Measurements from ENCODE around the gene ABHD5.

Gene ABHD5

DNA sequence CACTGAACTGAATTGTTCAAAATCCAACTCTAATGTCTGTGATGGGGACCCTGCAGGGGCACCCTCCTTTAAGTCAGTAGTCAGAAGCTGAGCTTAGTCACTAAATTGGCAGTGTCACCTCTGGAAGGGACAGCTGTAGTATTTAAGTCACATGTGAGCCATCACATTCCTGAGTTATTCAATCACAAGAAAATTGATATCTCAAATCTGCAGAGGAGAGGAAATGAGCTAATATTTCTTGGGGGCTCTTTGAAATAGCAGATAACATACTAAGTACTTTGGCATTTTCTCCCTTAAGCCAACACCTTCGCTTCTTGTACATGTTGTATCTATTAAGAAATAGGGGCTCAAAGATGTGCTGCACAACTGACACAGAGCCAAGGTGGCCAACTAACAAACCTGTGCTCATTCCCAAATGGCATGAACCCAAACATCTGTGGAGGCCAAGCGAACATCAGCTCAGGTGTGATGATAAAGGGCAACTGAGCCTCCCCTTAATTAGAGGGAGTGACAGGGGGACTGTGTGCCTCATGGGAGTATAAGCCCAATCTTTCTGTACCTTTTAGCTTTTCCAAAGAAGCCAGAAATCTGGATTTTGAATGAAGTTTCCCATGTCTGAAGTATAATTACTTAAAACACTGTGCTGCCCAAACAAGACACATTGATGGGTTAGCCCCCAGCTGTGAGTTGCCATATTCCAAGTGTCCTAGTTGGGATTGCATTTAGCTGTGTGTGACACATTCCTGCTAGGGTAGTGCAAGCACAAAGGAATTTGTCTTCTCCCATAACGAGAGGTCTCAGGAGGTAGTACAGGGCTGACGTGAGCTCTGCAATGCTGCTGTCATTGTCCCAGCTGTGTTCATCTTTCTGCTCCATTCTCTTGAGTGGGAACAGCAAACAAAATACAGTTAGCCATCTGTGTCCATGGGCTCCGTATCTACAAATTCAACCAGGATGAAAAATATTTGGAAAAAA is 63.3 kb downstream of the ABHD5 start:
- Mint-ChIP-seq H3K4me3 (no peak overlapping the region), H3K36me3 (no peaks in the 10 kb centered on the region), H3K4me1 (peaks cover 4% of the 10 kb centered on the region), H3K27ac (no peak overlapping the region), H3K27me3 (peaks cover 29% of the 10 kb centered on the region), H3K9me3 (no peaks in the 10 kb centered on the region)
- no peak for ATAC-seq

DNA sequence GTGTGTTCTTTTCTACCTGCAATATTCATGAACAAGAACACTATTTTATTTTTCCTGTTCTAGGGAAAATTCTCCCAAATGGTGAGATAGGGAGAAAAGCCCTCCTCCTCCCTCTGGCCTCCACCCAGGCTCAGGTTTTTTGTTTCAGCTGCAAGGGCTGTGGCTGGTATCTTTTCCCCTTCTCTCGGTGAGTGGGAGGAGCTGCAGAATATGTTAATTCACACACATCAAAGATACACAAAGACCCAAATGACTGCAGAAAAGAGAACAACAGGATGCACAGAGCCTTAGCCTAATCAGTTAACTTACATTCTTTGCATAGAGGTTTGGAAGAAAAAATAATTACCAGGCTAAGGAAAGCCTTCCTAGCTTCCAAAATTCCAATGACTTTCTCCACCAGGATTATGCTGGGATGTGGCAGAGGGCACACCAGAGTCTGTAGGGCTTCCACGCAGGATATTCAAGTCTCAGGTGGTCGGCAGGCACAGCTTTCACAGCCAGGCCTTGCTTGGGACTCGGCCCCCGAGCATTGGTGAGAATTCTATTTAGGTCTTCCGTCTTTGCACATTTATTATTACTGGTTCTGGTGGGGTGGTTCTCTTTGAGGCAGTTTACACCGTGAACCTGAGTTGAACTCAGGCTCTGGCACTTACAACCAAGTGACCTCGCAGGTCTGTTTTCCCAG is 64.9 kb downstream of the ABHD5 start:
- H3K4me1 Mint-ChIP-seq: peaks cover 4% of the 10 kb centered on the region
- no peaks in the 10 kb centered on the region for H3K9me3 Mint-ChIP-seq
- H3K4me3 Mint-ChIP-seq: no peak overlapping the region
- H3K27me3 Mint-ChIP-seq: peaks cover 28% of the 10 kb centered on the region
- no peak for ATAC-seq
- H3K36me3 Mint-ChIP-seq: no peaks in the 10 kb centered on the region
- no peak overlapping the region for H3K27ac Mint-ChIP-seq

DNA sequence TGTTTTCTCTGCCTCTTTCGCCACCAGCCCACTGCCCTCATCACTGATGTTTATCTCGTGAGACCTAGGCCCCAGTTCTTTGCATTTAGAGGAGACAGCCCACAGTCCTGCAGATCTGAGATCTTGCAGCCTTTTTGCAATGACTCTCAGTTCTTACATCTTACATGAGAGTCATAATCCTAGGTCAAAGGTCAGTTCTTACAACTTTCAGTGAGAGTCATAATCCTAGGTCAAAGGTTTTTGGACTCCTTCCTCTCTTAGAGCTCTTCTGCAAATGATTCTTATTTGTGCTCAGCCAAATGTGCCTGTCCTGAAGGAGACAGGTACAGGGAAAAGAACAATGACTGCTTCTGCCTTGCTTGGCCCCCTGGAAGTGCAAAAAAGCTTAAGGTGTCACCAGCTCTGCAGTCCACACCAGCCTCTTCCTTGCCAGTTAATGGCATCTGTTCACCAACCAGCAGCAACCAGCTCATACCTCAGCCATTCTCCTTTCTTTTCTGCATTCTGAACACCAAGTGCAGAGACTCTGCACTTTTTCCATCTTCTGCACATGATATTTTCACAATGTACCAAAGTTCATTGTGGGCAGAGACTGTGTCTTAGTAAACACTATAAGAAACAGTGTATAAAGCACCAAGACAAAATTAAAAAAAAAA is 67.1 kb downstream of the ABHD5 start:
- Mint-ChIP-seq H3K4me3 (no peak overlapping the region), H3K9me3 (no peaks in the 10 kb centered on the region), H3K27me3 (peaks cover 8% of the 10 kb centered on the region), H3K27ac (no peak overlapping the region), H3K4me1 (peaks cover 4% of the 10 kb centered on the region), H3K36me3 (no peaks in the 10 kb centered on the region)
- ATAC-seq: no peak

DNA sequence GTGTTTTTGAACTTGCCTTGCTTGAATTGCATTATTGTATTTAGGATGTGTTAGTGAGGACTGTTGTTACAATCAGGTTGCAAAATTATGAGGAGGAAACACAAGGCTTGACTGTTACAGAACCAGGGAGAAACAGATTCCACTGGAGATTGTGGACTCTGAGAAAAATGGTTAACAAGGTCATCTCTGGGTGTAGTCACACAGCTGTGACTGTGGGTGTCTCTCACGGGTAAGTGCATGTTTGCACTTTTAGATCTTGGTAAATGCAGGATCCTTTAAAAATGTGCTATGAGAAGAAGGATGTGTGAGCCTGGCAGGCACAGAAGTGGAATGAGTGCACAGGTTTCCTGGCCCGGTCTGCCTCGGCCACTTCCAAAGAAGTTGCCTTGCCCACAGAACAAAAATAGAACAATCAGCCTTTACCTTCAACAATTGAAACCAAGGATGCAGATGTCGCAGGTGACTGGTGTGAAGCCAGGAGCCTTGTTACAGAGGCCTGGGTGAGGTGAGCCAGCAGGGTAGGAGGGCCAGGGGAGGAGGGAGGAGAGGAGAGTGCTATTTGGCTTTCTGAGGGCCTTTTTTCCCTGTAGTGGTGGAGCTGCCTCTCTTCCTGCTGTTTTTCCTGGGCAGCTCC is 68.0 kb downstream of the ABHD5 start:
- no peak overlapping the region for H3K27ac Mint-ChIP-seq

DNA sequence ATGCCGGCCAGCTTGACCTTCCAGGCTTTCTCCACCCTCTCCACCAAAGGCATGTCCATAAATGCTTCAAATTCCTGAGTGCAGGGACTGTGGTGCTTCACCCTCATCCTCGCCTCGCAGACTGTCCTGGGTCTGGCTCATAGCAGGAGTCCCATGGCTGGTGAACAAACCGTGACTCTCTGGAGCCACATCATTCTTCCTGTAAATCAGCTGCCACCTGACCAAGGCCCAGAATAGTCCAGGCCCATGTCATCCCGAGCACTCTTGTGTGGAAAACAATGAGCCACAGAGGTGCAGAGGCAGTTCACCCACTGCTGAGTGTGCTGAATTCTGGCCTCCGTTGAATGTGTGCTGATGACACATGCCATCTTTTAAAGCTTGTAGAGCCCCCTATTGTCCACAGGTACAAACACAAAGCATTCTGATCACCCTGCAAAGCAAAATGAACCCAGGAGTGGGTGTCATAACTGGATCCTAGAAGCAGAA is 68.6 kb downstream of the ABHD5 start:
- Mint-ChIP-seq H3K36me3 (no peaks in the 10 kb centered on the region), H3K27me3 (peaks cover 8% of the 10 kb centered on the region), H3K9me3 (no peaks in the 10 kb centered on the region), H3K27ac (no peak overlapping the region), H3K4me1 (peaks cover 4% of the 10 kb centered on the region), H3K4me3 (no peak overlapping the region)
- ATAC-seq: no peak

More for the DNA sequence above, 68.0 kb downstream of the ABHD5 start:
- no peak for ATAC-seq
- H3K4me3 Mint-ChIP-seq: no peak overlapping the region
- no peaks in the 10 kb centered on the region for H3K9me3 Mint-ChIP-seq
- no peaks in the 10 kb centered on the region for H3K36me3 Mint-ChIP-seq
- peaks cover 8% of the 10 kb centered on the region for H3K27me3 Mint-ChIP-seq
- H3K4me1 Mint-ChIP-seq: peaks cover 4% of the 10 kb centered on the region

DNA sequence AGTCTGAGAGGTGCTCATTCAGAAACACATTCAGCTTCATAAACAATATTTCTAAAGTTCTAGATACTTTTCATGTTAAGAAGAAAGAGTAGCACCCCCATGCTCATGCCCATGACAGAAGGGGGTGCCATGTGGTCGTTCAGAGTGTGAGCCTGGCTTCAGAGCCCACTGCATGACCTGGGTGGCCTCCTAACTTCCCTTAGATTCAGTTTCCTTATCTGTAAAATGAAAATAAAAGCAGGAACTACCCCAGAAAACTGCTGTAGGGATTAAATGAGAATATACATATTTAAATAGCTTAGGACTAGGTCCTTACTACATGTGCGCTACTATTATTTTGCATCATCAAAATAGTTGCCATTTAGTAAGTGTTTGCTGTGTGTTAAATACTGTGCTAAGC is 69.2 kb downstream of the ABHD5 start:
- Mint-ChIP-seq H3K27ac (no peak overlapping the region), H3K9me3 (no peaks in the 10 kb centered on the region), H3K4me3 (no peak overlapping the region), H3K4me1 (peaks cover 4% of the 10 kb centered on the region), H3K27me3 (peaks cover 8% of the 10 kb centered on the region), H3K36me3 (no peaks in the 10 kb centered on the region)
- ATAC-seq: no peak

DNA sequence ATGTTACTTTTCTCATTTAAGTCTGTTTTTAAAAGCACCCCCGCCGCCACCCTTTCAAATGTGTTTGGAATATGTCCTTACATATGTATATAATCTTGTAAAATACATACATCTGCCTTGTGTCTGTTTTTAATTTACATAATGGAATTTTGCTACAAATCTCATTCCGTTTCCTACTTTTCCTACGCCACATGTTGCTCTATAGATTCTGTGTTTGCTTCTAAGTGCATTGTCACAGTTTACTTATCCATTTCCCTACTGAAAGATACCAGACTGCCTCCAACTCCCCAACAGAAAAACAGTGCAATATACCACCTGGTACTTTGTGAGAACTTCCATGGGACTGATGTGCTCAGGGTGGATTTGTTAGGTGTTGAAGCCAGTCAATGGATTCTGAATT is 70.2 kb downstream of the ABHD5 start:
- no peak for ATAC-seq
- Mint-ChIP-seq H3K4me3 (no peak overlapping the region), H3K36me3 (no peaks in the 10 kb centered on the region), H3K4me1 (peaks cover 4% of the 10 kb centered on the region), H3K9me3 (no peaks in the 10 kb centered on the region), H3K27ac (no peak overlapping the region), H3K27me3 (peaks cover 8% of the 10 kb centered on the region)

DNA sequence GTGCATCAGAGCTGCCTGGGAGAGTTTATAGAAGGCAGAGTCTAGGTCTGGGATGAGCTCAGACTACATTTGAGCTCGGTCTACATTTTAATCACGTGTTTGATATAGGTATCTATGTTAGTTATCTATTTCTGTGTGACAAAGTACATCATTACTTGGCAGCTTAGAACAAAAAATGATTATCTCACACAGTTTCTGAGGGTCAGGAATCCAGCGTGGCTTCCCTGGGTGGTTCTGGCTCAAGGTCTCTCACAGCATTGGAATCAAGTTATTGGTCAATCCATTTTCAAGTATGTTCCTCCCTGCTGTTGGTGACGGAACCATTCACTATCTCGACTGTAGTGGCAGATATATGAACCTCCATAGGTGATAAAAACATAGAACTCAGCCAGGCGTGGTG is 71.7 kb downstream of the ABHD5 start:
- Mint-ChIP-seq H3K9me3 (no peaks in the 10 kb centered on the region), H3K36me3 (no peaks in the 10 kb centered on the region), H3K27ac (no peak overlapping the region), H3K4me3 (no peak overlapping the region), H3K27me3 (peaks cover 12% of the 10 kb centered on the region), H3K4me1 (peaks cover 3% of the 10 kb centered on the region)
- ATAC-seq: no peak

DNA sequence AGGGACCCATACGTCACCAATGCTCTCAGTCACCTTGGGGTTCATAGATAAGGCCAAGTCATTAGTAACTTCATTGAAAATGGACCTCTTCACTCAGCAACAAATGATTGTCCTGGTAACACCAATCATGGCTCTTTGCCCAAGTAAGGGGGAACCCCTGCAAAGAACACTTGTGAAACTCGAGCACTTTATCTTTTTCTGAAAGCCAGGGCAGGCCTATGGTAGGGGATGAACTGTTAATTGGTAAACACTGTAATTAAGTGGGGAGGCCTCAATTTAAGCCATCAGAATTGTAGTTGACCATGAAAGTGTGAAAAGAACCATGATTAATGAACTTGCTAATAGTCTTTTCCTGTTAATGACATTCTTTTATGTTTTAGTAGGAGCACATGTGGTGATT is 73.3 kb downstream of the ABHD5 start:
- Mint-ChIP-seq H3K36me3 (no peaks in the 10 kb centered on the region), H3K9me3 (no peaks in the 10 kb centered on the region), H3K4me1 (peaks cover 1% of the 10 kb centered on the region), H3K27me3 (peaks cover 22% of the 10 kb centered on the region), H3K4me3 (no peak overlapping the region), H3K27ac (no peak overlapping the region)
- no peak for ATAC-seq

DNA sequence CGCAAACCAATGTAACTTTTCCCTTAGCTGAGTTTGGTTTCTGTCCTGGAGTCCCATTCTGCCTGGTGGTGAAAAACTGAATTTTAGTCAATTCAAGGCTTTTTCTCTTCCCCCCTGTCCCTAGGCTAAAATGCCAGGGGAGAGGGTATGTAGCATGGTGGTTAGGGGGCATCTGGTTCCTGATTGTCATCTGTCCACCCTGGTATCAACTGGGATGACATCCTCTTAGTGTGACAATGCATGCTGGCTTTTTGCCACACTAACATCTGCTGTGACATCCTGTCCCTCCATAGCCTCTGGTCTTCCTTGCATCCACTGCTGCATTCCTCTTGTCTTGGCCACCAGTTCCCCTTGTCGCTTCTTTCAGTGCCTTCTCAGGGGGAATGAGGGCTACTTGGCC is 73.7 kb downstream of the ABHD5 start:
- no peak overlapping the region for H3K4me3 Mint-ChIP-seq
- no peak overlapping the region for H3K27ac Mint-ChIP-seq
- H3K27me3 Mint-ChIP-seq: peaks cover 27% of the 10 kb centered on the region
- H3K4me1 Mint-ChIP-seq: peaks cover 5% of the 10 kb centered on the region
- H3K36me3 Mint-ChIP-seq: no peaks in the 10 kb centered on the region
- no peaks in the 10 kb centered on the region for H3K9me3 Mint-ChIP-seq
- no peak for ATAC-seq

DNA sequence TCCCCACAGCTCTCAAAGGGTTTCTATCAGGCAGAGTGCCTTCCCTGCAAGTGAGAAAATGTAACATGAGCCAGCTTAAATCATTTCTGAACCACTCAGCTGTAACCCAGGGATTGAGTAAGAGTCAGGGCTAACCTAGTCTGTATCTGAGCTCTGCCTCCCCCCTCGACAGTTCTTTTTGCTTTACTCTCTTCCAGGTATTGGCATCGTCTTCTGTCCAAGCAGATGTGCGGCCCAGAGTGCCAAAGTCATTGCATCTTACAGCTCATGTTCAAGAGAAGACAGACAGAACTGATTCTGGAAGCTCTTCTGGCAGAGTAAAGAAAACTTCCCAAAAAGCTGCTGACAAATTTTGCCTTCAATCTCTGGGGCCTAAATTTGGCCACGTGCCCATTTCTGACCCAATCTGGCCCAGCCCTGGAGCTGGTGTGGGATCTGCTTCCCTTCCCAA is 74.8 kb downstream of the ABHD5 start:
- H3K9me3 Mint-ChIP-seq: no peaks in the 10 kb centered on the region
- H3K27ac Mint-ChIP-seq: no peak overlapping the region
- H3K36me3 Mint-ChIP-seq: no peaks in the 10 kb centered on the region
- no peak overlapping the region for H3K4me3 Mint-ChIP-seq
- H3K27me3 Mint-ChIP-seq: peaks cover 28% of the 10 kb centered on the region
- H3K4me1 Mint-ChIP-seq: peaks cover 7% of the 10 kb centered on the region
- ATAC-seq: no peak

DNA sequence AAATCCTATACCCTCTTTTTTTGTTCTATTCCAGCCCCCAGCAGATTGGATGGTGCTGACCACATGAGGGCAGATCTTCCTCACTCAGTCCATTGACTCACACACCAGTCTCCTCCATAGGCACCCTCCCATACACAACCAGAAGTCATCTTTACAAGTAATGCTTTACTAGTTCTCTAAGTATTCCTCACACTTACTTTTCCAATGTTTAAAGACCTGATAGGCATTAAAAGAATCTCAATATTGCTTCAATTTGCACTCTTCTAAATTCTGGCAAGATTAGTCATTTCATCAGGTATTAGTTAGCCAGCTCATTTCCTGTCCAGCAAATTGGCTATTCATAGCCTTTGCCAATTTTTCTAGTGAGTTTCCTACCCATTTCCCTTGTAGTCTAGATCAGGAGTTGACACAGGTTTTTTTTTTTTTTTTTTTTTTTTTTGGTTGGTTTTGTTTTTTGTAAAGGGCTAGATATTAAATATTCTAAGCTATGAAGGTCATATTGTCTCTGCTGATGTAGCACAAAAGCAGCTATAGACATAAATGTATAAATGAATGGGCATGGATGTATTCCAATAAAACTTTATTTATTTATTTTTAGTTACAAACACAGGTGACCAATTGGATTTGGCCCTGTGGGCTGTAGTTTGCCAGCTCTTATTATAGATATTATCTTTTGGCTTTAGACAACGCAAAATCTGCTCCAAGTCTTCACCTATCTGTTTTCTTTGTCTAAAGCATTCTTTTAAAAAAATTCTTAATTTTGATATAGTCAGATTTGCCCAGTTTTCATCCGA is 76.1 kb downstream of the ABHD5 start:
- H3K27me3 Mint-ChIP-seq: peaks cover 35% of the 10 kb centered on the region
- H3K4me3 Mint-ChIP-seq: no peak overlapping the region
- no peaks in the 10 kb centered on the region for H3K9me3 Mint-ChIP-seq
- no peak overlapping the region for H3K27ac Mint-ChIP-seq
- peaks cover 7% of the 10 kb centered on the region for H3K4me1 Mint-ChIP-seq
- no peak for ATAC-seq
- H3K36me3 Mint-ChIP-seq: no peaks in the 10 kb centered on the region

DNA sequence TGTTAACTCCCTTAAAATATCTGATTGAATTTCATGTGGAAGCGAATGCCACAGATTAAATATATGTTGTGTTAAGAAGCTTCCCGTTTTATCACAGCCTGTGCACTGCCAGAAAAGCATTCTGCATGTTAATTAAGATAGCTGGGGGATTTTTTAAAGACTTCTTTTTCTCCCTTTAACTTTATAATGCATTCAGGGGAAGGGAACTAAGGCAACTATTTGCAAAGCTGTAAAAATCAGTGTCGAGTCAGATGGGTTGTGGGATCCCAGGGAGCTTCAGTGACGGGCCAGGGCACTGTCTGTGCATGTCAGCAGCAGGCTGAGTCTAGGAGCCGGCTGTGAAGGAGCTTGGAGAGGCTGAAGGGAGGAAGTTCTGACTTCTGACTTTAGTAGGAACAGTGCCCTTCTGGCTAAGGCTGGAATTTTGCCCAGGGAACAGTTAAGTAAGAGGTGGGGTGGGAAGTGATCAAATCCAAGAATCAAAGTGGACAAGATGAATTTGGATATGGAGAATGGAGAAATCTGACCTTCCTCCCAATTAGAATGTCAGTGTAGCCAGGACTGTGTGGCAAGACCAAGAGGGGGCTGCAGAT is 77.7 kb downstream of the ABHD5 start:
- Mint-ChIP-seq H3K27ac (no peak overlapping the region), H3K4me1 (peaks cover 8% of the 10 kb centered on the region), H3K27me3 (peaks cover 36% of the 10 kb centered on the region), H3K36me3 (no peaks in the 10 kb centered on the region), H3K4me3 (no peak overlapping the region), H3K9me3 (no peaks in the 10 kb centered on the region)
- ATAC-seq: no peak
